Activated B cell treated with CpG ODN at 0.5 μM for 24 hours (primary cell): Measurements from ENCODE around the gene LTBP2. TPM values are rescaled to one million over a fixed set of nuclear protein-coding genes. Genes with fewer than 3 reads are reported as not detected.

Experiments
- ATAC-seq: fragments of 200-7000 bp; cut with Tn5 transposase; one replicate; pipeline ENCODE4 v1.10.0; 2021; ENCODE audit warnings: low read depth, mild to moderate bottlenecking, moderate library complexity
- CTCF ChIA-PET: fragments of 350-600 bp; sonication (Branson Sonifier 250); formaldehyde crosslinking; loops from one replicate; lab custom pipeline; 2021; ENCODE audit warnings: antibody characterized with exemption; lab: Charles Lee
- POLR2A ChIA-PET: fragments of 350-600 bp; sonication (Branson Sonifier 250); formaldehyde crosslinking; loops from one replicate; lab custom pipeline; 2021; ENCODE audit warnings: antibody characterized with exemption; lab: Charles Lee
- DNase-seq: peaks from one replicate; pipeline ENCODE4 v3.0.0; 2022
- H3K27ac Mint-ChIP-seq: one replicate; pipeline ENCODE4 v1.8.0; 2020; ENCODE audit warnings: mixed read lengths
- H3K27me3 Mint-ChIP-seq: one replicate; pipeline ENCODE4 v1.8.0; 2021; ENCODE audit warnings: mixed read lengths
- H3K36me3 Mint-ChIP-seq: one replicate; pipeline ENCODE4 v1.8.0; 2021; ENCODE audit warnings: low read depth, mixed read lengths
- H3K4me1 Mint-ChIP-seq: one replicate; pipeline ENCODE4 v1.8.0; 2021; ENCODE audit warnings: mixed read lengths
- H3K4me3 Mint-ChIP-seq: one replicate; pipeline ENCODE4 v1.8.0; 2020; ENCODE audit warnings: mild to moderate bottlenecking, mixed read lengths
- H3K9me3 Mint-ChIP-seq: one replicate; pipeline ENCODE4 v1.8.0; 2020; ENCODE audit warnings: mixed read lengths
- CTCF ChIP-seq: fragments of 200-600 bp; IDR thresholded peaks from one replicate; pipeline ENCODE4 v1.8.0; 2022; ENCODE audit warnings: antibody characterized with exemption, mild to moderate bottlenecking
- intact Hi-C: fragments of 100-400 bp; cut with micrococcal nuclease; formaldehyde crosslinking; loops from one replicate; pipeline ENCODE4 v1.15.1; 2024
- total RNA-seq: library from RNA; stranded (reverse); gene quantifications from 2 replicates; pipeline ENCODE4 v1.2.3, GENCODE V29; 2022

LTBP2 gene
- total RNA-seq, 1 donor from 2014 or later: 0.11 TPM

GRCh38 chr14:74569806-74570591 is 42.0 kb downstream of the LTBP2 start:
- ChIA-PET POLR2A (no interaction called here), CTCF (no interaction called here)
- no peak for DNase-seq
- H3K9me3 Mint-ChIP-seq: no peaks in the 10 kb centered on the region
- no peaks in the 10 kb centered on the region for H3K4me1 Mint-ChIP-seq
- no peak for ATAC-seq
- H3K4me3 Mint-ChIP-seq: no peak overlapping the region
- H3K27me3 Mint-ChIP-seq: peaks cover 7% of the 10 kb centered on the region
- no peaks in the 10 kb centered on the region for H3K36me3 Mint-ChIP-seq
- intact Hi-C loops: no loop called here
- no peak for TF ChIP-seq CTCF
- H3K27ac Mint-ChIP-seq: no peak overlapping the region

GRCh38 chr14:74569387-74569786 is 42.6 kb downstream of the LTBP2 start:
- CTCF ChIA-PET: no interaction called here
- no peak for TF ChIP-seq CTCF
- intact Hi-C loops: no loop called here
- no peak overlapping the region for H3K27ac Mint-ChIP-seq
- POLR2A ChIA-PET: no interaction called here
- DNase-seq: no peak
- H3K4me1 Mint-ChIP-seq: no peaks in the 10 kb centered on the region
- no peak overlapping the region for H3K4me3 Mint-ChIP-seq
- H3K27me3 Mint-ChIP-seq: peaks cover 7% of the 10 kb centered on the region
- no peaks in the 10 kb centered on the region for H3K36me3 Mint-ChIP-seq
- no peak for ATAC-seq
- no peaks in the 10 kb centered on the region for H3K9me3 Mint-ChIP-seq

- no peaks in the 10 kb centered on the region for H3K9me3 Mint-ChIP-seq
- CTCF ChIA-PET: no interaction called here
- no peak for DNase-seq
Observed at GRCh38 chr14:74568911-74569310, 43.1 kb downstream of the LTBP2 start.

GRCh38 chr14:74568380-74568649 is 43.7 kb downstream of the LTBP2 start:
- H3K9me3 Mint-ChIP-seq: no peaks in the 10 kb centered on the region
- intact Hi-C loops: no loop called here
- no peak for DNase-seq

More at GRCh38 chr14:74568911-74569310, 43.1 kb downstream of the LTBP2 start:
- no peaks in the 10 kb centered on the region for H3K4me1 Mint-ChIP-seq
- no peak overlapping the region for H3K4me3 Mint-ChIP-seq
- ATAC-seq: no peak
- POLR2A ChIA-PET: no interaction called here
- no peaks in the 10 kb centered on the region for H3K36me3 Mint-ChIP-seq
- no peak overlapping the region for H3K27ac Mint-ChIP-seq
- intact Hi-C loops: no loop called here
- TF ChIP-seq CTCF: no peak
- peaks cover 7% of the 10 kb centered on the region for H3K27me3 Mint-ChIP-seq

More at GRCh38 chr14:74568380-74568649, 43.7 kb downstream of the LTBP2 start:
- no peak for ATAC-seq
- no peak overlapping the region for H3K4me3 Mint-ChIP-seq
- H3K4me1 Mint-ChIP-seq: no peaks in the 10 kb centered on the region
- TF ChIP-seq CTCF: no peak
- peaks cover 7% of the 10 kb centered on the region for H3K27me3 Mint-ChIP-seq
- CTCF ChIA-PET: no interaction called here
- H3K36me3 Mint-ChIP-seq: no peaks in the 10 kb centered on the region
- POLR2A ChIA-PET: no interaction called here
- H3K27ac Mint-ChIP-seq: no peak overlapping the region
